Endodermal cell (in vitro differentiated cells): ENCODE measurements around the gene HADHA. TPM values are rescaled to one million over a fixed set of nuclear protein-coding genes. Genes with fewer than 3 reads are reported as not detected.
A peak's percentile ranks its signal among the peaks of the same experiment; 100 is the strongest.

ENCODE experiments used
- DNase-seq: peaks from one replicate; pipeline ENCODE4 v3.0.0-alpha.2; 2017
- H3K27ac ChIP-seq: 2 replicates; pipeline ENCODE4 v1.5.1; 2013; ENCODE audit warnings: mild to moderate bottlenecking, low read depth, low read length, moderate library complexity
- H3K27me3 ChIP-seq: 2 replicates; pipeline ENCODE4 v1.6.1; 2013; ENCODE audit warnings: mild to moderate bottlenecking, low read length, moderate library complexity; ENCODE audit not compliant: insufficient read depth, control insufficient read depth, poor library complexity, severe bottlenecking
- H3K36me3 ChIP-seq: 2 replicates; pipeline ENCODE4 v1.7.0; 2013; ENCODE audit warnings: mild to moderate bottlenecking, low read length, moderate library complexity; ENCODE audit not compliant: control insufficient read depth, insufficient read depth
- H3K4me1 ChIP-seq: one replicate; pipeline ENCODE4 v1.7.0; 2013; ENCODE audit warnings: low read length; ENCODE audit not compliant: control insufficient read depth, insufficient read depth
- H3K4me3 ChIP-seq: 2 replicates; pipeline ENCODE4 v1.5.1; 2013; ENCODE audit warnings: mild to moderate bottlenecking, low read length, moderate library complexity
- H3K9ac ChIP-seq: 2 replicates; pipeline ENCODE4 v1.6.1; 2013; ENCODE audit warnings: mild to moderate bottlenecking, low read length, moderate library complexity; ENCODE audit not compliant: poor library complexity, severe bottlenecking; ENCODE audit errors: extremely low read depth
- H3K9me3 ChIP-seq: 2 replicates; pipeline ENCODE4 v1.6.1; 2013; ENCODE audit warnings: mild to moderate bottlenecking, low read length, moderate library complexity; ENCODE audit not compliant: control insufficient read depth
- H3K27ac Mint-ChIP-seq: 2 replicates; pipeline ENCODE4 v1.8.0; 2020; ENCODE audit warnings: mixed read lengths
- H3K27me3 Mint-ChIP-seq: 2 replicates; pipeline ENCODE4 v1.8.0; 2021; ENCODE audit warnings: mild to moderate bottlenecking, mixed read lengths; ENCODE audit not compliant: insufficient read depth
- H3K36me3 Mint-ChIP-seq: 2 replicates; pipeline ENCODE4 v1.8.0; 2020; ENCODE audit warnings: low read depth, mixed read lengths
- H3K4me1 Mint-ChIP-seq: 2 replicates; pipeline ENCODE4 v1.8.0; 2020; ENCODE audit warnings: mixed read lengths
- H3K4me3 Mint-ChIP-seq: 2 replicates; pipeline ENCODE4 v1.8.0; 2020; ENCODE audit warnings: mild to moderate bottlenecking, moderate library complexity, mixed read lengths
- H3K9me3 Mint-ChIP-seq: 2 replicates; pipeline ENCODE4 v1.8.0; 2020; ENCODE audit warnings: mild to moderate bottlenecking, mixed read lengths
- WGBS, 2 experiments: methylation state at CpG; one replicate each; pipeline versions ENCODE4 v1.1.5 to v1.1.7; 2013; ENCODE audit warnings: missing lambda C conversion rate in 2 of 2, mixed read lengths in 1 of 2; ENCODE audit not compliant: insufficient coverage in 1 of 2, insufficient read length in 1 of 2; 5-methylcytosine and 5-hydroxymethylcytosine counted together
- total RNA-seq, 2 donors: library from RNA; stranded (reverse); fragmentation: NEBNext Ultra II Directional in 1 of 2; extraction: Animal tissue kit (Norgen Biotek cat#: 25700) in 1 of 2; gene quantifications; 2 replicates in 1 of 2; 3 replicates in 1 of 2; pipeline ENCODE4 v1.2.1, GENCODE V29; 2021
- TF ChIP-seq, protein P1 (sequence below): fragments of 200-600 bp; sonication (generic); conservative IDR thresholded peaks from 2 replicates; pipeline ENCODE4 v1.5.0; 2021; ENCODE audit warnings: antibody characterized with exemption, mild to moderate bottlenecking

Gene HADHA
- total RNA-seq, 2 donors from 2014 or later, result 83.8 to 86.7 TPM

DNA sequence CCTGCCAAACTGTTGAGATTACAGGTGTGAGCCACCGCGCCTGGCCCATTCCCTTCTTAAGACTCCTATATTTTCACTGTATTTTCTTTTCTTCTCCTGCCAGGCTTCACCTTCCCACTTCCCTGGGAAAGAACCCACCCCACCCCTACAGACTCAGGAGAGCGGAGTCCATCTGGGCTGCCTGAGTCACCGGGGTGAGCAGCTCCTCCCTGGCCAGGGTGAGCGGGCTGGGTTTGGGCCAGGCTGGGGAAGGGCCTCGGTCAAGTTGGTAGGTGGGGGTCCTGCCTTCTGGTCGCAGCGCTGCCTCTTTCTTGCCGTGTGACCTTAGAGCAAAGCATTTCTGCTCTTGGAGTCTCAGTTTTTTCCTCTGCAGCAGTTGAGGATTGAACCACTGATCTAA is 73.6 kb downstream of the HADHA start:
- peaks cover 2% of the 10 kb centered on the region for H3K9me3 Mint-ChIP-seq
- DNase-seq, result peak; percentile 49
- WGBS, 2 experiments, result 81 to 96% methylated on average over 7 to 9 of the region's 9 CpGs

DNA sequence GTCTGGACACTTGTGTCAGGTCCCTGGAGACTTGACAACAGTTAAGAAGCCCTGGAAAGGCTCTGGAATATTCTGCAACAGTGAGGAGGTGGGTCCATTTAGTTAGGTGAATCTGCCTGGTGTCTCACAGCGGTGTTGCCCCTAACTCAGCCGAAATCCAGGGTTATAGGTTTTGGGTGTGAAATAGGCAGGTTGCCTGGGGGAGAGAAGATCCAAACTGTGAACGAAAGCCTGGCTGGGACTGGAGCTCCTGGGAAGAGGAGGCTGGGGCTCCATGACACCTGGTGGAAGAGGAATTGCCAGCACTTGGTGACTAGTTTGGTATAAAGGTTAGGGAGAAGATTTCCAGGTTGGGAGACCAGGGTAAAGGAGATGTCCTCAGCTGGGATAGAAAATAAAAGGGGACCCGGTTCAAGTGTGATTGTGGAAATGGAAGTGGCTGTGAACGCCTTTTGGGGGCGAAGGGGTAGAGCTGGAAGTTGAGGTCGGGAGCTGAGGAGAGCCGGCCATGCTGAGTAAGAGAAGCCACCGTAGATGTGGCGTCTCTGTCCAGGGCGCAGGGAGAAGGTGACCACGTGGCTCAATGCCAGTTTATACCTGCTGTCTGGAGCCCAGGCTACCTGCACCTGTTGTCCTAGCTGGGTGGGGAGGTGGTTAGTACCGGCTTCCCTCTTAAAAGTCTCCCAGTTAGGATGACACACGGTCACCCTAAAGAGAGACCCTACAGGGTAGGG is 74.6 kb downstream of the HADHA start:
- peaks cover 2% of the 10 kb centered on the region for H3K9me3 Mint-ChIP-seq
- peaks cover 37% of the 10 kb centered on the region for H3K27me3 Mint-ChIP-seq
- H3K4me1 ChIP-seq, result no peaks in the 10 kb centered on the region
- no peak overlapping the region for H3K9ac ChIP-seq
- H3K36me3 Mint-ChIP-seq, result no peaks in the 10 kb centered on the region
- no peak overlapping the region for H3K27ac ChIP-seq
- TF ChIP-seq, protein P1, sequence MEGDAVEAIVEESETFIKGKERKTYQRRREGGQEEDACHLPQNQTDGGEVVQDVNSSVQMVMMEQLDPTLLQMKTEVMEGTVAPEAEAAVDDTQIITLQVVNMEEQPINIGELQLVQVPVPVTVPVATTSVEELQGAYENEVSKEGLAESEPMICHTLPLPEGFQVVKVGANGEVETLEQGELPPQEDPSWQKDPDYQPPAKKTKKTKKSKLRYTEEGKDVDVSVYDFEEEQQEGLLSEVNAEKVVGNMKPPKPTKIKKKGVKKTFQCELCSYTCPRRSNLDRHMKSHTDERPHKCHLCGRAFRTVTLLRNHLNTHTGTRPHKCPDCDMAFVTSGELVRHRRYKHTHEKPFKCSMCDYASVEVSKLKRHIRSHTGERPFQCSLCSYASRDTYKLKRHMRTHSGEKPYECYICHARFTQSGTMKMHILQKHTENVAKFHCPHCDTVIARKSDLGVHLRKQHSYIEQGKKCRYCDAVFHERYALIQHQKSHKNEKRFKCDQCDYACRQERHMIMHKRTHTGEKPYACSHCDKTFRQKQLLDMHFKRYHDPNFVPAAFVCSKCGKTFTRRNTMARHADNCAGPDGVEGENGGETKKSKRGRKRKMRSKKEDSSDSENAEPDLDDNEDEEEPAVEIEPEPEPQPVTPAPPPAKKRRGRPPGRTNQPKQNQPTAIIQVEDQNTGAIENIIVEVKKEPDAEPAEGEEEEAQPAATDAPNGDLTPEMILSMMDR, result no peak
- H3K4me3 Mint-ChIP-seq, result no peak overlapping the region
- DNase-seq, result peak; percentile 45
- peaks cover 20% of the 10 kb centered on the region for H3K27me3 ChIP-seq
- no peaks in the 10 kb centered on the region for H3K36me3 ChIP-seq
- no peaks in the 10 kb centered on the region for H3K9me3 ChIP-seq
- H3K4me1 Mint-ChIP-seq, result peaks cover 3% of the 10 kb centered on the region
- no peak overlapping the region for H3K4me3 ChIP-seq
- H3K27ac Mint-ChIP-seq, result no peak overlapping the region
- 83 to 86% methylated on average over 6 to 13 of the region's 14 CpGs for WGBS, 2 experiments

More for the DNA sequence above, 73.6 kb downstream of the HADHA start:
- H3K27ac ChIP-seq, result no peak overlapping the region
- Mint-ChIP-seq H3K4me1 (peaks cover 3% of the 10 kb centered on the region), H3K4me3 (no peak overlapping the region), H3K27me3 (peaks cover 41% of the 10 kb centered on the region), H3K27ac (no peak overlapping the region), H3K36me3 (no peaks in the 10 kb centered on the region)
- H3K36me3 ChIP-seq, result no peaks in the 10 kb centered on the region
- H3K4me3 ChIP-seq, result no peak overlapping the region
- TF ChIP-seq, protein P1, result no peak
- H3K27me3 ChIP-seq, result peaks cover 20% of the 10 kb centered on the region
- H3K9me3 ChIP-seq, result no peaks in the 10 kb centered on the region
- H3K4me1 ChIP-seq, result no peaks in the 10 kb centered on the region
- no peak overlapping the region for H3K9ac ChIP-seq

DNA sequence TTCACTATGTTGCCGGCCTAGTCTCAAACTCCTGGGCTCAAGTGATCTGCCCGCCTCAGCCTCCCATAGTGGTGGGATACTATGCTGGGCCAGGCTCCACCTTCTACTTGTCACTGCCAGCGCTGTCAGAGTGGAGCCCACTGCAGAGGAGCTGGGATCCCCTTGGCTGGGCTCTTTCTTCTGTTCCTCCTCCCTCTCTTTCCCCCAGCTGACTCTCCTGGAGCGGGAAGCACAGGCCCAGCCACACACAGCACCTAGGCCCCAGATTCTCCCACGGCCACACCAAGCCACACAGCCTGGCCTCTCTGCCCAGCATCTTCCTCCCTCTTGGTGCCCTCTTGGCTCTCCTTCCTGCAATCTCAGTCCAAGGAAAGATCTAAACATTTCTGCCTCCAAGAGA is 75.2 kb downstream of the HADHA start:
- Histone ChIP-seq H3K27ac (no peak overlapping the region), H3K9me3 (no peaks in the 10 kb centered on the region), H3K9ac (no peak overlapping the region), H3K36me3 (no peaks in the 10 kb centered on the region), H3K27me3 (peaks cover 14% of the 10 kb centered on the region), H3K4me3 (no peak overlapping the region), H3K4me1 (no peaks in the 10 kb centered on the region)
- Mint-ChIP-seq H3K27me3 (peaks cover 31% of the 10 kb centered on the region), H3K36me3 (no peaks in the 10 kb centered on the region), H3K4me1 (peaks cover under 1% of the 10 kb centered on the region), H3K27ac (no peak overlapping the region), H3K9me3 (peaks cover 2% of the 10 kb centered on the region), H3K4me3 (no peak overlapping the region)
- peak; percentile 40 for DNase-seq
- TF ChIP-seq, protein P1, result no peak
- 96% methylated on average over 5 of the region's 5 CpGs; no CpG with 5 or more reads in 1 of the 2 experiments for WGBS, 2 experiments
